ENCODE measurements around the gene RBM47. TPM values are rescaled to one million over a fixed set of nuclear protein-coding genes. Genes with fewer than 3 reads are reported as not detected.

RBM47 gene
- total and polyA plus RNA-seq, 8 donors = 21.9 to 110 (median 28.0) TPM

DNA sequence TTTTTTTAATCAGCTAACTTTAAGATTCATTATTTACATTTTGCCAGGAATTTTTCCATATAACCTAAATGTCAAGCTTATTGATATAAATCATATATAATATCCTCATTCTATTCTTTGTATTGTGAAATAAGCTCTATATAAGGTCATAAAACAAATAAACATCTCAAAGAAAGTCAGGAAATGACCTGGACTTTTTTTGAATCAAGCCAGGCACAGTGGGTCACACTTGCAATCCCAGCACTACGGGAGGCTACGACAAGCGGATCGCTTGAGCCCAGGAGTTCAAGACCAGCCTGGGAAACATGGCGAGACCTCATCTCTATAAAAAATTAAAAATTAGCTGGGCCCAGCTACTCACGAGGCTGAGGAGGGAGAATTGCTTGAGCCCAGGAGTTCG is 88.9 kb downstream of the RBM47 start:
- TF ChIP-seq, protein P1, sequence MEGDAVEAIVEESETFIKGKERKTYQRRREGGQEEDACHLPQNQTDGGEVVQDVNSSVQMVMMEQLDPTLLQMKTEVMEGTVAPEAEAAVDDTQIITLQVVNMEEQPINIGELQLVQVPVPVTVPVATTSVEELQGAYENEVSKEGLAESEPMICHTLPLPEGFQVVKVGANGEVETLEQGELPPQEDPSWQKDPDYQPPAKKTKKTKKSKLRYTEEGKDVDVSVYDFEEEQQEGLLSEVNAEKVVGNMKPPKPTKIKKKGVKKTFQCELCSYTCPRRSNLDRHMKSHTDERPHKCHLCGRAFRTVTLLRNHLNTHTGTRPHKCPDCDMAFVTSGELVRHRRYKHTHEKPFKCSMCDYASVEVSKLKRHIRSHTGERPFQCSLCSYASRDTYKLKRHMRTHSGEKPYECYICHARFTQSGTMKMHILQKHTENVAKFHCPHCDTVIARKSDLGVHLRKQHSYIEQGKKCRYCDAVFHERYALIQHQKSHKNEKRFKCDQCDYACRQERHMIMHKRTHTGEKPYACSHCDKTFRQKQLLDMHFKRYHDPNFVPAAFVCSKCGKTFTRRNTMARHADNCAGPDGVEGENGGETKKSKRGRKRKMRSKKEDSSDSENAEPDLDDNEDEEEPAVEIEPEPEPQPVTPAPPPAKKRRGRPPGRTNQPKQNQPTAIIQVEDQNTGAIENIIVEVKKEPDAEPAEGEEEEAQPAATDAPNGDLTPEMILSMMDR (IDR thresholded peaks at IDR 0.05) = no peak
- no peaks in the 10 kb centered on the region for H3K9me3 ChIP-seq
- no peak overlapping the region for H3K27ac ChIP-seq
- H3K4me3 ChIP-seq = no peak overlapping the region
- H3K27me3 ChIP-seq = no peaks in the 10 kb centered on the region
- H3K36me3 ChIP-seq = peaks cover 0 to 48% of the 10 kb centered on the region in 2 donors
- DNase-seq (no peak), ATAC-seq (no peak)
- intact Hi-C loops (cut with DNase I) = no loop called here
- peaks cover 0 to 3% of the 10 kb centered on the region in 2 donors for H3K4me1 ChIP-seq

- intact Hi-C loops (cut with DNase I) = no loop called here
- no peaks in the 10 kb centered on the region for H3K27me3 ChIP-seq
- TF ChIP-seq, protein P1 (IDR thresholded peaks at IDR 0.05) = no peak
Measured at GRCh38 chr4:40536032-40536431, 93.6 kb downstream of the RBM47 start.

GRCh38 chr4:40531636-40532023 is 98.0 kb downstream of the RBM47 start:
- H3K36me3 ChIP-seq = peaks cover 0 to 19% of the 10 kb centered on the region in 2 donors
- no peaks in the 10 kb centered on the region for H3K4me1 ChIP-seq
- H3K27me3 ChIP-seq = no peaks in the 10 kb centered on the region
- no peak overlapping the region for H3K4me3 ChIP-seq
- TF ChIP-seq, protein P1 (IDR thresholded peaks at IDR 0.05) = no peak
- ATAC-seq = no peak
- intact Hi-C loops (cut with DNase I) = no loop called here
- H3K27ac ChIP-seq = no peak overlapping the region
- no peaks in the 10 kb centered on the region for H3K9me3 ChIP-seq
- DNase-seq = no peak

More at GRCh38 chr4:40536032-40536431, 93.6 kb downstream of the RBM47 start:
- DNase-seq (no peak), ATAC-seq (no peak)
- no peaks in the 10 kb centered on the region for H3K4me1 ChIP-seq
- H3K9me3 ChIP-seq = no peaks in the 10 kb centered on the region
- no peak overlapping the region for H3K4me3 ChIP-seq
- H3K36me3 ChIP-seq = peaks cover 0 to 29% of the 10 kb centered on the region in 2 donors
- no peak overlapping the region for H3K27ac ChIP-seq

- Histone ChIP-seq H3K27me3 (no peaks in the 10 kb centered on the region), H3K4me1 (peaks cover 0 to 2% of the 10 kb centered on the region in 2 donors), H3K27ac (no peak overlapping the region), H3K9me3 (no peaks in the 10 kb centered on the region), H3K36me3 (peaks cover 0 to 19% of the 10 kb centered on the region in 2 donors), H3K4me3 (no peak overlapping the region)
- ATAC-seq (peak; percentile 22), DNase-seq (no peak)
- TF ChIP-seq, protein P1 (IDR thresholded peaks at IDR 0.05) = no peak
- intact Hi-C loops (cut with DNase I) = no loop called here
Measured at GRCh38 chr4:40530961-40531635, 98.6 kb downstream of the RBM47 start.

DNA sequence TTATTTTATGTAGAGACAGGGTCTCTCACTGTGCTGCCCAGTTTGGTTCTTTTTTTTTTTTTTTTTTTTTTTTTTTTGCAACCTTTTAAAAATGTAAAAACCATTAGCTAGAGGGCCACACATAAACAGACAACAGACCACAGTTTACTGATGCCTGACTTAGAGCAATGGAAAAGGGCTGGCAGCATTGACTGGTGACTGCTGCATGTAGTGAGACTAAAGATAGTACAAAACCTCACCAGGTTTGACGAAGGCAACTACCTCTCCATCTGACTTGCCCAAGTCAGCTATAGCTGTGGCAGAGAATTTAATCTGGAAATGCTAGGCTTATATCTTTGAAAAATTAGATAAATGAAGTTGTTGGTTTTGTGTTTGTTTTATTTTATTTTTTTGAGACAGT is 102.9 kb downstream of the RBM47 start:
- no peaks in the 10 kb centered on the region for H3K9me3 ChIP-seq
- no peak for DNase-seq
- TF ChIP-seq, protein P1 (IDR thresholded peaks at IDR 0.05) = no peak
- no peak overlapping the region for H3K4me3 ChIP-seq
- peaks cover 3 to 8% of the 10 kb centered on the region in 2 donors for H3K4me1 ChIP-seq
- intact Hi-C loops (cut with DNase I) = no loop called here
- no peak for ATAC-seq
- peaks cover 0 to 28% of the 10 kb centered on the region in 2 donors for H3K36me3 ChIP-seq
- no peaks in the 10 kb centered on the region for H3K27me3 ChIP-seq
- H3K27ac ChIP-seq = peak overlapping the region in 1 of 2 donors; percentile 50
